IPS-18a (cell line): ENCODE results near the gene SMIM27.
"Not testable (repeated sequence)": the region's sequence is repeated elsewhere in the genome, so short reads cannot be mapped to it uniquely, and the experiment has no call there.

ENCODE experiments used
- H3K27ac ChIP-seq: one replicate; pipeline ENCODE4 v1.5.1; 2013; ENCODE audit warnings: low read length
- H3K27me3 ChIP-seq: one replicate; pipeline ENCODE4 v1.6.1; 2013; ENCODE audit warnings: mild to moderate bottlenecking, low read length; ENCODE audit not compliant: control insufficient read depth, insufficient read depth
- H3K36me3 ChIP-seq: one replicate; pipeline ENCODE4 v1.6.1; 2013; ENCODE audit warnings: low read depth, low read length; ENCODE audit not compliant: control insufficient read depth
- H3K4me1 ChIP-seq: one replicate; pipeline ENCODE4 v1.6.1; 2013; ENCODE audit warnings: low read depth, low read length; ENCODE audit not compliant: control insufficient read depth
- H3K4me3 ChIP-seq: one replicate; pipeline ENCODE4 v1.5.1; 2013; ENCODE audit warnings: low read length
- H3K9ac ChIP-seq: one replicate; pipeline ENCODE4 v1.6.1; 2013; ENCODE audit warnings: mild to moderate bottlenecking, low read length, moderate library complexity
- H3K9me3 ChIP-seq: one replicate; pipeline ENCODE4 v1.6.1; 2013; ENCODE audit warnings: low read depth, low read length; ENCODE audit not compliant: control insufficient read depth

Gene SMIM27, protein sequence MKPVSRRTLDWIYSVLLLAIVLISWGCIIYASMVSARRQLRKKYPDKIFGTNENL

DNA sequence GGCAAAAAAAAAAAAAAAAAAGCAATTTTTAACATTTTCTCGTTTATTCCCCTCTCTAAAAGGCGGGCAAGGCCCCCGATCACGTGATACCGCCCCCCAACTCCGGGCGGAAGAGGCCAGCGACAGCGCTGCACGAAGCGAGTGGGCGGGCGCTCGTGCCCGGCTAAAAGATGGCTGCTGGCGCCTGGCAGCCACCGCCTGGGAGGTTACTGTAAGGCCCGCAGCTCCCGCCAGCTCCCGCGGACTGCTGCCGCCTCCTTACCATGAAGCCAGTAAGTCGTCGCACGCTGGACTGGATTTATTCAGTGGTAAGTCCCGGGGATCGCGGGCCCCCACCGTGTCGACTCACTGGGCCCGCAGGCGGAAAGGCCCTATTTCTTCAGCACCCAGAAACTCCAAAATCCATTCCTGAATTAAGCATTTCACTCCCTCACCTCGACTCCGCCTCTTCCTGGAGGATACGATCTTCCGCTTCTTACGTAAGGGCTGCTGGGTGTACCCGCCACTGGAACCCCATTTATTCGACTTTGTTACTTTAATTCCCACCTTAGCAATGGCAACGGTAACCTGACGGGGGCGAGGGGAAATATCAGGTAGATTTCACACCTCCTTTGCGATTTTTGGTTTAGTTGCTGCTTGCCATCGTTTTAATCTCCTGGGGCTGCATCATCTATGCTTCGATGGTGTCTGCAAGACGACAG lies at the start of gene SMIM27, which contains the start of gene TOPORS:
Gene SMIM27, plus strand, starts transcription at position 156 of the 701 bp plus-strand sequence. Its CDS starts 108 bp downstream, at position 264.
Gene TOPORS, minus strand, starts transcription at position 415 of the 701 bp plus-strand sequence. Its CDS starts 150 bp downstream, at position 265.
- Histone ChIP-seq H3K9ac (peak within 1 kb of the TSS; percentile 92), H3K27me3 (no peaks in the 10 kb centered on the region), H3K4me1 (peaks cover 3% of the 10 kb centered on the region), H3K4me3 (peak within 1 kb of the TSS; percentile 79), H3K9me3 (no peaks in the 10 kb centered on the region), H3K36me3 (no peaks in the 10 kb centered on the region), H3K27ac (peak within 1 kb of the TSS; percentile 89)

DNA sequence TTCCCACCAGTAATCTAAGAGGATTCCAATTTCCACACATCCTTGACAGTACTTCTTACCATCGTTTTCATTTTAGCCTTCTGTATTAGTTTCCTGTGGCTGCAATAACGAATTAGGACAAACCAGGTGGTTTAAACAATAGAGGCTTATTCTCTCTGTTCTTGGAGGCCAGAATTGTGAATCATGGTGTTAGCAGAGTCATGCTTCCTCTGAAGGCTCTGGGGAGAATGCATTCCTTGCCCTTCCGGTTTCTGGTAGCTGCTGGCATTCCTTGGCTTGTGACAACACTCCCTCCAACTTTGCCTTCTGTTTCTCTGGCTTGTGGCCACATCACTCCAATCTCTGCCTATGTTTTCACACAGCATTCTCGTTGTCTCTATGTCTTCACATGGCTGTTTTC lies 49.7 kb upstream of the SMIM27 start:
- Histone ChIP-seq H3K27ac (no peak overlapping the region), H3K4me1 (no peaks in the 10 kb centered on the region), H3K27me3 (no peaks in the 10 kb centered on the region), H3K4me3 (no peak overlapping the region), H3K9me3 (no peaks in the 10 kb centered on the region), H3K9ac (no peak overlapping the region), H3K36me3 (no peaks in the 10 kb centered on the region)

DNA sequence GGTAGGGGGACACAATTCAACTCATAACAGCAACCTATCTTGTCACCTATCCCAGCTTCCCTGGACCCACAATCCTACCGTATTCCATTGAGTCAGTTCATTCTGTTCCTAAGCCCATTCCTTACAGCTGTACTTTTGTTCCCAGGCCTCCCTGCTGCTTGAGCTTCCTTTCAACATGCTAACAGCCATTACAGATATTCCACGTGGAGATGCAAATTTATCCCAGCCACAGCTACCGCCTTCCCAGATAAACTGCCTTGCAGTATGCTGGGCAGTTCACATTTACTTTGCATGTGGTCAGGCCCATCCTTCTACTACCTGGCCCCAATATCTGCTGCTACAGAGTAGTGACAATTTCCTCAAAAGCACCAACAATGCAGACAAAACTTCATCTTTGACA lies 49.1 kb upstream of the SMIM27 start:
- Histone ChIP-seq H3K27me3 (no peaks in the 10 kb centered on the region), H3K9ac (no peak overlapping the region), H3K9me3 (no peaks in the 10 kb centered on the region), H3K4me1 (no peaks in the 10 kb centered on the region), H3K4me3 (no peak overlapping the region), H3K36me3 (no peaks in the 10 kb centered on the region), H3K27ac (no peak overlapping the region)

DNA sequence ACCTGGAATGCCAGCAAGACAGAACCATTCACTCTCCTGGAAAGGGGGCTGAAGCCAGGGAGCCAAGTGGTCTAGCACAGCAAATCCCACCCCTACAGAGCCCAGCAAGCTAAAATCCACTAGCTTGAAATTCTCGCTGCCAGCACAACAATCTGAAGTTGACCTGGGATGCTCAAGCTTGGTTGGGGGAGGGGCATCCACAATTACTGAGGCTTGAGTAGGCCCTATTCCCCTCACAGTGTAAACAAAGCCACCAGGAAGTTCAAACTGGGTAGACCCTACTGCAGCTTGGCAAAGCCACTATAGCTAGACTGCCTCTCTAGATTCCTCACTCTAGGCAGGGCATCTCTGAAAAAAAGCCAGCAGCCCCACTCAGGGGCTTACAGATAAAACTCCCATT lies 43.4 kb upstream of the SMIM27 start:
- Histone ChIP-seq H3K4me1 (peaks cover 10% of the 10 kb centered on the region), H3K9ac (no peak overlapping the region), H3K36me3 (no peaks in the 10 kb centered on the region), H3K4me3 (no peak overlapping the region), H3K27ac (no peak overlapping the region), H3K27me3 (no peaks in the 10 kb centered on the region), H3K9me3 (no peaks in the 10 kb centered on the region)

DNA sequence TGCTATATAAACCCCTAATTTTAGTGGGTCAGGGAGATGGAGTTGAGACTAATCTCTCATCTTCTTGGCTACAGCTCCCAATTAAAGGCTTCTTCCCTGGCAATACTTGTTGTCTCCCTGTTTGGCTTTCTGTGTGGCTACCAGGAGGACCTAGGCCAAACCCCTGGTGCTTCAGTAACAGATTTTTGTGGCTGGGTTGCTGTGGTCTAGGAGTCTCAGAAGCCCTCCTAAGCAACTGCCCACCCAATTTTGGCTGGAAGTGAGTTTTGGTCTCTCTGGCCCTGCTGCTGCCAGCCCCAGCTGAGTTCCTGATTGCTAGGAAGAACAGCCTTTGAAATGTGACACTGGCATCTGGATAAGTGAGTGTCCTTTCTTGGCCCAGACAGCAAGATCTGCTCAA lies 35.9 kb upstream of the SMIM27 start:
- Histone ChIP-seq H3K4me1 (no peaks in the 10 kb centered on the region), H3K27ac (no peak overlapping the region), H3K27me3 (no peaks in the 10 kb centered on the region), H3K4me3 (no peak overlapping the region), H3K9ac (no peak overlapping the region), H3K9me3 (peaks cover 33% of the 10 kb centered on the region), H3K36me3 (no peaks in the 10 kb centered on the region)

DNA sequence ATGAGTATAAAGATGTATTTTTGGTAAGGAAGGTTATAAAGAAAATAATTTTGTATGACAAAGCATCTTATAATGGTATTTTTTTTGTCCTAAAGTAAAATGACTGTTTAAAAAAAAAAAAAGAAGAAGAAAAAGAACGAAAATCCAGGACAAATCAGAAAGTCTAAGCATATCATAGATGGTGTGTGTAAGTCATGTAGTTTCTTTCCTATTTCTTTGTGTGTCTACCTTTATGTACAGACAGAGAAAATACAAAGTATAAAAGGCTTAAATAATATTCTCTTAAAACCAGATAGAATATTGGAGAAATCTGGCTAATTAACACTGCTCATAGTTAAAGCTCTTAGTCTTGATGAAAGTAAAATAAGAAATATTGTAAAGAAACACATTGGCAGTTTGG lies 33.9 kb upstream of the SMIM27 start:
- no peak overlapping the region for H3K4me3 ChIP-seq
- H3K4me1 ChIP-seq: no peaks in the 10 kb centered on the region
- H3K27ac ChIP-seq: no peak overlapping the region
- peaks cover 37% of the 10 kb centered on the region for H3K9me3 ChIP-seq
- H3K9ac ChIP-seq: no peak overlapping the region
- H3K36me3 ChIP-seq: no peaks in the 10 kb centered on the region
- no peaks in the 10 kb centered on the region for H3K27me3 ChIP-seq

DNA sequence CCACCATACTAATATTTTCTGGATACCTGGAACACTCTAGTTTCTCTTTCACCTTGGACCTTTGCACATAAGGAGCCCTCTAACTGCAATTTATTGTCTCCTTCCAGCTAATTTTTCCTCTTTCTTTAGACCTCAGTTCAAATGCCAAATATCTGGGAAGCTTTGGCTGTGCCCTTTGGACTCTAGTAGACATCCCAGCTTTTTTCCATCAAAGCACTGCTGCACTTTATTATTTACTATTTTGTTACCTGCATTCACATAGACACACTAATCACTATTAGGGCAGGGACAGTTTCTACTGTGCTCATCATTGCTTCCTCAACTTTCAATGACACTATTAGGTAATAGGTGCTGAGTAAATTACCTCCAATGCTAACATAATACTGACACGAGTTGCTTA lies 28.2 kb upstream of the SMIM27 start:
- Histone ChIP-seq H3K9ac (no peak overlapping the region), H3K4me3 (no peak overlapping the region), H3K9me3 (peaks cover 12% of the 10 kb centered on the region), H3K27me3 (no peaks in the 10 kb centered on the region), H3K4me1 (peaks cover 9% of the 10 kb centered on the region), H3K36me3 (no peaks in the 10 kb centered on the region), H3K27ac (no peak overlapping the region)

DNA sequence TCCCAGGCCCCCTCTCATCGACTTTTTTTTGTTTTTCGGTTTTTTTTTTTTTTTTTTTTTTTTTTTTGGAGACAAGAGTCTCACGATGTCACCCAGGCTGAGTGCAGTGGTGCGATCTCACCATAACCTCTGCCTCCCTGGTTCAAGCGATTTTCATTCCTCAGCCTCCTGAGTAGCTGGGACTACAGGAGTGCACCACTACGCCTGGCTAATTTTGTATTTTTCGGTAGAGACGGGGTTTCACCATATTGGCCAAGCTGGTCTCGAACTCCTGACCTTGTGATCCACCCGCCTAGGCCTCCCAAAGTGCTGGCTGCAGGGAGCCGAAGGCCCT lies 27.6 kb upstream of the SMIM27 start:
- H3K4me3 ChIP-seq: peak overlapping the region; percentile 87

DNA sequence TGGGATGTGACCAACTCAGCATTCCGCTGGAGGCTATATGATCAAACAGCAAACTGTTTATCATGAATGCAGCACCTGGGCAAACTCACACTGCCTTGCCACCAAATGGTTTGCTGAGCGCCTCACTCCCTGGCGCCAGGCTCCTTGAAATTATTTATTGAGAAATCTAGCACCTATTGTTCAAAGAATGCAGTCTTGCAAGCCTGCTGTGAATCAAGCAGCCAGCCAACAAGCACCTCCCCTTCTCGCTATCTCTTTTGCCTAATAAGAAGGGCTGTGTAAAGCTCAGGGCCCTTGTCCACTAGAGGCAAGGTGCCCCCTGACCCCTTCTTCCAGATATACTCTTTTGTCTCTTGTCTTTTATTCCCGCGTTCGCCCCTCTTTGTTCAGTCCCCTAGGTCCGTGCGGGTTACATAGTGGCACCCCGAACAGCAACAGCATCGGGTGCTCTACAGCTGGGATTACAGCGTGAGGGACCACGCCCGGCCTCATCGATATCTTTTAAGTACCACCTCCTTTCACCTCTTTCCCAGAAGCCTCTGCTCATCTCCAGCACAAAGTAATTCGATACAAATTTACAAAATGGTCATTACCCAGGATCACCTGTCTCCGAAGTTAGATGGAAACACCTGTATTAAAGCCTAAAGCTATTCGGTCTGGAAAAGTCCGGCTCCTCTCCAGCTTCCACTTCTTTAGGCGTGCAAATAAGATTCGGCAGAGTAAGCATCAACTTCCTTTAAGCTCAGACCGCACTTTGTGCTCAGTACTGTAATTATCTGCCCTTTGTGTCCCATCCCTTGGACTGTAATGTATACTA lies 27.0 kb upstream of the SMIM27 start:
- H3K27ac ChIP-seq: no peak overlapping the region
- peak overlapping the region; percentile 87 for H3K4me3 ChIP-seq
- peaks cover 4% of the 10 kb centered on the region for H3K9me3 ChIP-seq
- H3K36me3 ChIP-seq: no peaks in the 10 kb centered on the region
- no peaks in the 10 kb centered on the region for H3K27me3 ChIP-seq
- peaks cover 9% of the 10 kb centered on the region for H3K4me1 ChIP-seq
- H3K9ac ChIP-seq: peak overlapping the region; percentile 67

More for the DNA sequence above, 27.6 kb upstream of the SMIM27 start:
- not testable (repeated sequence) for H3K9ac ChIP-seq, H3K27me3 ChIP-seq, H3K36me3 ChIP-seq, H3K4me1 ChIP-seq, H3K9me3 ChIP-seq, H3K27ac ChIP-seq

DNA sequence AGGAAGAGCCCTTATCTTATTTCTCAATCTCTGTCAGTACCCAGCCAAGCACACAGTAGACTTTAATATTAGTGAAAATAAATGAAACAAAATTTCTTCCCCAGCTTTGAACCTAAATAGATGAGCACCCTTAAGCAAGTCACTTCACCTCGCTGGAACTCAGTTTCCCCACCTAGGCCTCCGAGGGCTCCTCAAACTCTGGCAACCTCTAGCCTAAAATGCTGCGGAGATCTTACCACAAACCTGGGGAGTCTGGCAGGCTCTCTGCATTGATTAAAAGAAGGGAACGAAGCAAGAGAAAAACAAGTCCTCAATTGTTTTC lies 26.5 kb upstream of the SMIM27 start:
- Histone ChIP-seq H3K27ac (no peak overlapping the region), H3K27me3 (no peaks in the 10 kb centered on the region), H3K36me3 (no peaks in the 10 kb centered on the region), H3K4me3 (peak overlapping the region; percentile 87), H3K4me1 (peaks cover 9% of the 10 kb centered on the region), H3K9ac (peak overlapping the region; percentile 67), H3K9me3 (peaks cover 4% of the 10 kb centered on the region)

DNA sequence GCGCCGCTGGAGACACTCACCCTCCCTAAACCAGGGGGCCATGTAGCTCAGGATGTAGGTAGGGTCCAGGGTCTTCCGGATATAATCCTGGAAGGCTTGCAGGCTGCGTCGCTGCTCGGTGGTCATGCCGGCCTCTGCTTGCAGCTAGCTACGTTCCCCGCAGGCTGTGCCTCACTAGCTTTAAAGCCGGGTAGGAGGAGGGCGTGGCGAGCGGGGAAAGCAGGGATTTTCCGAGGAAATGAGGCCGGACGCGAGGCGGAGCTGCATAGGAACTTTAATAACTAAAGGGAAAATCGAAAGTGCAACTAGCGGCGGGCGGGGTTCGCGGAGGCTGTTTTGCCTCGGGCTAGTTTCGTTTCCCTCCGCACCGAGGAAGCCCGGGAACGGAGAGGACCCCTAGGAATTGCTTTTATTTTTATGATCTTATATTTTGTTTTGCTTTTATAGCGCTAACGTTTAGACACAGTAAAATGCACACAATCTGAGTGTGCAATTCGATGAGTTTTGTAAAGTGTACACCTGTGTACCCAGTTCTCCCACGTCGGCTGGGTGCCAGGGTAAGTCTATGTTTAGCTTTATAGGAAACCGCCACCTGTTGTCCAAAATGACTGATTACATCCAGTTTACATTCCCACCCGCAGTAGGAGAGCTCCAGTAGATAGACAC lies 26.0 kb upstream of the SMIM27 start, which contains the start of gene RIGI:
Gene RIGI, minus strand, starts transcription at position 156 of the 666 bp plus-strand sequence. Its CDS starts 30 bp downstream, at position 126.
- peaks cover 4% of the 10 kb centered on the region for H3K9me3 ChIP-seq
- H3K27ac ChIP-seq: no peak within 1 kb of the TSS
- no peaks in the 10 kb centered on the region for H3K36me3 ChIP-seq
- H3K4me1 ChIP-seq: peaks cover 9% of the 10 kb centered on the region
- no peaks in the 10 kb centered on the region for H3K27me3 ChIP-seq
- H3K9ac ChIP-seq: peak within 1 kb of the TSS; percentile 67
- peak within 1 kb of the TSS; percentile 87 for H3K4me3 ChIP-seq
